Endothelial cell of umbilical vein (primary cell): Measurements from ENCODE around the gene GRID2. TPM values are rescaled to one million over a fixed set of nuclear protein-coding genes. Genes with fewer than 3 reads are reported as not detected.

Experiments used
- BruUV-seq: library from RNA; stranded (reverse); fragments of 400-500 nt; replicated peaks from 2 replicates; lab custom pipeline; 2021; lab: Mats Ljungman, UMichigan
- CTCF ChIA-PET: fragments of 300-600, 350-600 bp; sonication (Branson Sonifier 250); formaldehyde crosslinking; loops from one replicate; lab custom pipeline; 2021; ENCODE audit warnings: antibody characterized with exemption, inconsistent platforms; lab: Charles Lee
- POLR2A ChIA-PET: fragments of 300-600, 350-600 bp; sonication (Branson Sonifier 250); formaldehyde crosslinking; loops from one replicate; lab custom pipeline; 2021; ENCODE audit warnings: antibody characterized with exemption, inconsistent platforms; lab: Charles Lee
- DNase-seq: peaks from one replicate; pipeline ENCODE4 v3.0.0-alpha.2; 2011; ENCODE audit warnings: low read depth, low spot score
- FAIRE-seq: peaks from 2 replicates; lab custom pipeline; 2011; peaks lifted over from hg19 to GRCh38; lab: Jason Lieb, UNC
- H2AFZ ChIP-seq: 2 replicates; pipeline ENCODE4 v1.6.0; 2012; ENCODE audit warnings: low read depth, low read length, control low read depth, inconsistent platforms
- H3K27ac ChIP-seq: 2 replicates; pipeline ENCODE4 v1.5.1; 2011; ENCODE audit warnings: low read depth, mild to moderate bottlenecking, control low read depth, low read length, moderate library complexity; ENCODE audit not compliant: insufficient read depth
- H3K27me3 ChIP-seq, 2 experiments: 2 replicates each; pipeline versions ENCODE4 v1.6.0 to v1.6.1; 2011; ENCODE audit warnings: low read length in 2 of 2, mixed read lengths in 1 of 2; ENCODE audit not compliant: control insufficient read depth in 2 of 2, insufficient read depth in 2 of 2
- H3K36me3 ChIP-seq, 2 experiments: 2 replicates in 1 of 2; 3 replicates in 1 of 2; pipeline ENCODE4 v1.5.1; 2011; ENCODE audit warnings: low read length in 2 of 2, mild to moderate bottlenecking in 1 of 2, moderate library complexity in 1 of 2; ENCODE audit not compliant: control insufficient read depth in 2 of 2, insufficient read depth in 2 of 2; ENCODE audit errors: extremely low read depth in 1 of 2
- H3K4me1 ChIP-seq: 3 replicates; pipeline ENCODE4 v1.5.1; 2011; ENCODE audit warnings: mild to moderate bottlenecking, low read length; ENCODE audit not compliant: control insufficient read depth, insufficient read depth; ENCODE audit errors: extremely low read depth
- H3K4me2 ChIP-seq: 2 replicates; pipeline ENCODE4 v1.6.1; 2011; ENCODE audit warnings: low read length, control low read depth, mixed read lengths; ENCODE audit not compliant: insufficient read depth
- H3K4me3 ChIP-seq, 3 experiments: fragments of 200-600 bp in 1 of 3; sonication (generic), shearing (Covaris generic) in 1 of 3; replicated peaks in 1 of 3; 2 replicates each; pipeline ENCODE4 v1.5.1; 2011 to 2016; ENCODE audit warnings: control low read depth in 3 of 3, low read length in 3 of 3, mild to moderate bottlenecking in 2 of 3, inconsistent platforms in 1 of 3, low read depth in 1 of 3, moderate library complexity in 1 of 3; ENCODE audit not compliant: insufficient read depth in 1 of 3
- H3K79me2 ChIP-seq: 2 replicates; pipeline ENCODE4 v1.6.0; 2012; ENCODE audit warnings: low read length, inconsistent platforms; ENCODE audit not compliant: control insufficient read depth, insufficient read depth
- H3K9ac ChIP-seq: replicated peaks from 2 replicates; pipeline ENCODE3; 2011; ENCODE audit warnings: low read length, control low read depth; ENCODE audit not compliant: insufficient read depth; ENCODE audit errors: extremely low read depth
- H3K9me1 ChIP-seq: replicated peaks from 3 replicates; pipeline ENCODE4 v1.6.0; 2011; ENCODE audit warnings: mild to moderate bottlenecking, low read length; ENCODE audit not compliant: control insufficient read depth, insufficient read depth; ENCODE audit errors: extremely low read depth
- H3K9me3 ChIP-seq: replicated peaks from 2 replicates; pipeline ENCODE4 v1.5.1; 2012; ENCODE audit warnings: low read length, inconsistent platforms; ENCODE audit not compliant: control insufficient read depth, insufficient read depth
- H4K20me1 ChIP-seq: replicated peaks from 2 replicates; pipeline ENCODE3; 2011; ENCODE audit warnings: mild to moderate bottlenecking, low read length; ENCODE audit not compliant: control insufficient read depth, insufficient read depth; ENCODE audit errors: extremely low read depth
- EZH2 ChIP-seq: IDR thresholded peaks from 2 replicates; pipeline ENCODE4 v1.6.1; 2012; ENCODE audit warnings: borderline replicate concordance, low read depth, mild to moderate bottlenecking, moderate library complexity, low read length, inconsistent platforms; ENCODE audit not compliant: severe bottlenecking
- FOS ChIP-seq: IDR thresholded peaks from 2 replicates; pipeline ENCODE4 v1.6.1; 2011; ENCODE audit warnings: mild to moderate bottlenecking, low read length, moderate library complexity, borderline replicate concordance; ENCODE audit not compliant: insufficient read depth
- POLR2AphosphoS5 ChIP-seq: IDR thresholded peaks from 2 replicates; pipeline ENCODE4 v1.6.1; 2012; ENCODE audit warnings: low read depth, mild to moderate bottlenecking, control low read depth, low read length, moderate library complexity; ENCODE audit not compliant: insufficient read depth
- dilution Hi-C: fragments of 300-500 bp; cut with MboI; formaldehyde crosslinking; loops from one replicate; pipeline ENCODE4 v1.15.0; 2019; ENCODE audit warnings: low sequenced_read_pairs; ENCODE audit not compliant: extremely low pct_ligation_motif_present
- intact Hi-C: fragments of 100-400 bp; cut with micrococcal nuclease; formaldehyde crosslinking; loops from one replicate; pipeline ENCODE4 v1.10.0; 2022
- polyA plus RNA-seq, 4 experiments: library from polyadenylated mRNA; depleted of rRNA in 3 of 4; stranded (reverse) in 3 of 4; unstranded in 1 of 4; fragments of >200 nt; gene quantifications; 2 replicates each; pipeline versions ENCODE4 v1.2.1 to v1.2.3, GENCODE V29; 2011 to 2012; ENCODE audit warnings: missing spikeins in 1 of 4
- total RNA-seq: library from RNA; stranded (reverse); gene quantifications from 2 replicates; pipeline ENCODE4 v1.2.3, GENCODE V29; 2021
- TF ChIP-seq, protein P1 (sequence below): IDR thresholded peaks from 2 replicates; pipeline ENCODE4 v1.6.1; 2011; ENCODE audit not compliant: insufficient read depth, insufficient read length
- TF ChIP-seq, protein P2 (sequence below), 2 donors: IDR thresholded peaks; 1 replicate in 1 of 2; 2 replicates in 1 of 2; pipeline ENCODE4 v1.5.1; 2011; ENCODE audit warnings: low read length in 2 of 2, mild to moderate bottlenecking in 2 of 2, moderate library complexity in 2 of 2, control low read depth in 1 of 2, inconsistent platforms in 1 of 2, low read depth in 1 of 2; ENCODE audit not compliant: insufficient read depth in 1 of 2; ENCODE audit errors: extremely low read depth in 1 of 2

GRID2 gene
- total and polyA plus RNA-seq, 2 donors (not counting 3 experiments of a cell fraction or from before 2014, with no cell fraction given): not detected

DNA sequence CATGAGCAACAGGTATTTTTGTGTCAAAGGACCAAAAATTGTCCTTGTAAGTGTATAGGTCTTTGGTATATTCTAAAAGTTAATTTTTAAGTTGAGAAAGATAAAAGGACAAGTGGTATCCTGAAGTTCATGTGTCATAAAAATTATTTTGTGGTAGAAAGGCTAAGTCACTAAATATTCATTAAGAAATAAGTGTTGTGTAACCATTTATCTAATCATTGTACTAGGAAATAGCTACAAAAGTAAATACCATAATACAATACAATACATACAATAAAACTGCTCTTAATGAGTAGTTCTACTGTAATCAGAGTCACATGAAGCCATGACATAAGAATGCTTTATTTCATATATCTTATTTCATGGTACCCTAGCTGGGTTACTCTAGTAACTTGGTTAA is 1442.3 kb downstream of the GRID2 start:
- H3K4me2 ChIP-seq: no peak overlapping the region
- FAIRE-seq (no peak), DNase-seq (no peak)
- no peaks in the 10 kb centered on the region for H3K36me3 ChIP-seq
- dilution Hi-C loops (no loop called here), intact Hi-C loops (no loop called here)
- peaks cover 0 to 2% of the 10 kb centered on the region in 2 experiments for H3K27me3 ChIP-seq
- no peaks in the 10 kb centered on the region for H3K9me3 ChIP-seq
- no peaks in the 10 kb centered on the region for H3K79me2 ChIP-seq
- no peaks in the 10 kb centered on the region for H3K4me1 ChIP-seq
- no peak overlapping the region for H2AFZ ChIP-seq
- POLR2A ChIA-PET: no interaction called here
- no peak for TF ChIP-seq POLR2AphosphoS5
- TF ChIP-seq FOS: no peak
- TF ChIP-seq, protein P1, sequence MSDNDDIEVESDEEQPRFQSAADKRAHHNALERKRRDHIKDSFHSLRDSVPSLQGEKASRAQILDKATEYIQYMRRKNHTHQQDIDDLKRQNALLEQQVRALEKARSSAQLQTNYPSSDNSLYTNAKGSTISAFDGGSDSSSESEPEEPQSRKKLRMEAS: no peak
- no peak for TF ChIP-seq EZH2
- TF ChIP-seq, protein P2, sequence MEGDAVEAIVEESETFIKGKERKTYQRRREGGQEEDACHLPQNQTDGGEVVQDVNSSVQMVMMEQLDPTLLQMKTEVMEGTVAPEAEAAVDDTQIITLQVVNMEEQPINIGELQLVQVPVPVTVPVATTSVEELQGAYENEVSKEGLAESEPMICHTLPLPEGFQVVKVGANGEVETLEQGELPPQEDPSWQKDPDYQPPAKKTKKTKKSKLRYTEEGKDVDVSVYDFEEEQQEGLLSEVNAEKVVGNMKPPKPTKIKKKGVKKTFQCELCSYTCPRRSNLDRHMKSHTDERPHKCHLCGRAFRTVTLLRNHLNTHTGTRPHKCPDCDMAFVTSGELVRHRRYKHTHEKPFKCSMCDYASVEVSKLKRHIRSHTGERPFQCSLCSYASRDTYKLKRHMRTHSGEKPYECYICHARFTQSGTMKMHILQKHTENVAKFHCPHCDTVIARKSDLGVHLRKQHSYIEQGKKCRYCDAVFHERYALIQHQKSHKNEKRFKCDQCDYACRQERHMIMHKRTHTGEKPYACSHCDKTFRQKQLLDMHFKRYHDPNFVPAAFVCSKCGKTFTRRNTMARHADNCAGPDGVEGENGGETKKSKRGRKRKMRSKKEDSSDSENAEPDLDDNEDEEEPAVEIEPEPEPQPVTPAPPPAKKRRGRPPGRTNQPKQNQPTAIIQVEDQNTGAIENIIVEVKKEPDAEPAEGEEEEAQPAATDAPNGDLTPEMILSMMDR (IDR thresholded peaks at IDR 0.05; ENCODE audit: extremely low read depth in 1 of 2, insufficient read depth in 1 of 2, low read depth in 1 of 2, low read length in 2 of 2): no peak
- no peaks in the 10 kb centered on the region for H3K9me1 ChIP-seq
- H3K9ac ChIP-seq: no peak overlapping the region
- H3K4me3 ChIP-seq: no peak overlapping the region
- CTCF ChIA-PET: no interaction called here
- H4K20me1 ChIP-seq: no peaks in the 10 kb centered on the region
- no TSS peak for BruUV-seq
- H3K27ac ChIP-seq: no peak overlapping the region

DNA sequence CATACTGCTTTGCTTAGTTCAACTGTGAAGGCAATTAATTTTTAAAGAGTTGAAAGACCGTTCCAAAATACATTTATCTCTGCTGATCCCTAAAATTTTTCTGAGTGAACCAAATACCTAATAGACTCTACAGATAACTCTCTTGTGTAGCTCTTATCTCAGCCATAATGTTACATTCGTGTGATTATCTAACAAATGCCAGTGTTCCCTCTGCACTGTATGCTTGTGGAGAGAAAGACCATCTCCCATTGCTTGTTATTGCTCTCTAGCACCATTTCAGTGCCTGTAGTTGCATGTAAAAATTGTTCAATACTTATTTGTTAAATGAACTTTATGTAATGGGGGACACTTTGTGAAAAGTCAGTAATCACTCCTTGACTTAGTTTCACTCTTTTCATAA is 1443.5 kb downstream of the GRID2 start:
- Histone ChIP-seq H3K4me1 (no peaks in the 10 kb centered on the region), H3K79me2 (no peaks in the 10 kb centered on the region), H3K9me3 (no peaks in the 10 kb centered on the region), H3K4me2 (no peak overlapping the region), H4K20me1 (no peaks in the 10 kb centered on the region), H3K36me3 (no peaks in the 10 kb centered on the region), H3K4me3 (no peak overlapping the region), H3K9me1 (no peaks in the 10 kb centered on the region), H3K27ac (no peak overlapping the region), H3K9ac (no peak overlapping the region), H3K27me3 (peaks cover 0 to 2% of the 10 kb centered on the region in 2 experiments), H2AFZ (no peak overlapping the region)
- intact Hi-C loops: no loop called here
- POLR2A ChIA-PET: no interaction called here
- dilution Hi-C loops: no loop called here
- no TSS peak for BruUV-seq
- no peak for FAIRE-seq
- DNase-seq: no peak
- TF ChIP-seq, protein P1: no peak
- no peak for TF ChIP-seq FOS
- CTCF ChIA-PET: no interaction called here
